ENCODE data around the gene ZNF518B. TPM values are rescaled to one million over a fixed set of nuclear protein-coding genes. Genes with fewer than 3 reads are reported as not detected.
"Not testable (repeated sequence)": the region's sequence is repeated elsewhere in the genome, so short reads cannot be mapped to it uniquely, and the experiment has no call there.

The ZNF518B gene
- total RNA-seq, 1 experiment from 2014 or later: 1.5 TPM

GRCh38 chr4:10442976-10443375 is 14.2 kb downstream of the ZNF518B start:
- intact Hi-C loops (cut with micrococcal nuclease): no loop called here
- Mint-ChIP-seq H3K27ac (ENCODE audit: low read depth, unreplicated experiment) (no peak overlapping the region), H3K4me3 (ENCODE audit: unreplicated experiment) (no peak overlapping the region), H3K4me1 (ENCODE audit: insufficient read depth, unreplicated experiment) (no peaks in the 10 kb centered on the region), H3K36me3 (ENCODE audit: insufficient read depth, unreplicated experiment) (no peaks in the 10 kb centered on the region), H3K27me3 (ENCODE audit: insufficient read depth, unreplicated experiment) (no peaks in the 10 kb centered on the region), H3K9me3 (ENCODE audit: unreplicated experiment) (peaks cover 12% of the 10 kb centered on the region)
- ChIA-PET CTCF (interaction anchor here (0.7 kb wide), 1 partner anchor 9 kb away, joined by 3 read pairs; no protein-coding TSS in a partner anchor), POLR2A (no interaction called here)
- no TSS peak for BruUV-seq (replicated peaks)
- no peak for TF ChIP-seq CTCF (IDR thresholded peaks at IDR 0.05; ENCODE audit: unreplicated experiment)
- DNase-seq (ENCODE audit: unreplicated experiment): no peak

- intact Hi-C loops (cut with micrococcal nuclease): no loop called here
- no peaks in the 10 kb centered on the region for H3K27me3 Mint-ChIP-seq (ENCODE audit: insufficient read depth, unreplicated experiment)
- BruUV-seq (replicated peaks): no TSS peak
- peaks cover 3% of the 10 kb centered on the region for H3K9me3 Mint-ChIP-seq (ENCODE audit: unreplicated experiment)
- no peaks in the 10 kb centered on the region for H3K36me3 Mint-ChIP-seq (ENCODE audit: insufficient read depth, unreplicated experiment)
- H3K4me1 Mint-ChIP-seq (ENCODE audit: insufficient read depth, unreplicated experiment): no peaks in the 10 kb centered on the region
- ChIA-PET POLR2A (no interaction called here), CTCF (interaction anchor here (0.6 kb wide), 1 partner anchor 21 kb away, joined by 3 read pairs; no protein-coding TSS in a partner anchor)
- no peak overlapping the region for H3K4me3 Mint-ChIP-seq (ENCODE audit: unreplicated experiment)
- H3K27ac Mint-ChIP-seq (ENCODE audit: low read depth, unreplicated experiment): no peak overlapping the region
- no peak for TF ChIP-seq CTCF (IDR thresholded peaks at IDR 0.05; ENCODE audit: unreplicated experiment)
- no peak for DNase-seq (ENCODE audit: unreplicated experiment)
These were observed 15.7 kb downstream of the ZNF518B start for GRCh38 chr4:10441512-10441911.

GRCh38 chr4:10438924-10439323 is 18.3 kb downstream of the ZNF518B start:
- intact Hi-C loops (cut with micrococcal nuclease): no loop called here
- POLR2A ChIA-PET: no interaction called here
- Mint-ChIP-seq H3K27me3 (ENCODE audit: insufficient read depth, unreplicated experiment) (no peaks in the 10 kb centered on the region), H3K4me1 (ENCODE audit: insufficient read depth, unreplicated experiment) (no peaks in the 10 kb centered on the region), H3K27ac (ENCODE audit: low read depth, unreplicated experiment) (no peak overlapping the region), H3K9me3 (ENCODE audit: unreplicated experiment) (no peaks in the 10 kb centered on the region), H3K36me3 (ENCODE audit: insufficient read depth, unreplicated experiment) (no peaks in the 10 kb centered on the region), H3K4me3 (ENCODE audit: unreplicated experiment) (no peak overlapping the region)
- no TSS peak for BruUV-seq (replicated peaks)
- DNase-seq (ENCODE audit: unreplicated experiment): no peak
- CTCF ChIA-PET: interaction anchor here (0.6 to 1.0 kb wide), 3 partner anchors 16 to 38 kb away, joined by 3 read pairs; no protein-coding TSS in a partner anchor
- TF ChIP-seq CTCF (IDR thresholded peaks at IDR 0.05; ENCODE audit: unreplicated experiment): no peak

GRCh38 chr4:10437735-10438134 is 19.5 kb downstream of the ZNF518B start:
- intact Hi-C loops (cut with micrococcal nuclease): no loop called here
- ChIA-PET POLR2A (no interaction called here), CTCF (no interaction called here)
- H3K9me3 Mint-ChIP-seq (ENCODE audit: unreplicated experiment): no peaks in the 10 kb centered on the region
- no peaks in the 10 kb centered on the region for H3K36me3 Mint-ChIP-seq (ENCODE audit: insufficient read depth, unreplicated experiment)
- H3K4me1 Mint-ChIP-seq (ENCODE audit: insufficient read depth, unreplicated experiment): no peaks in the 10 kb centered on the region
- no peak overlapping the region for H3K4me3 Mint-ChIP-seq (ENCODE audit: unreplicated experiment)
- TF ChIP-seq CTCF (IDR thresholded peaks at IDR 0.05; ENCODE audit: unreplicated experiment): no peak
- no peak for DNase-seq (ENCODE audit: unreplicated experiment)
- no TSS peak for BruUV-seq (replicated peaks)
- H3K27me3 Mint-ChIP-seq (ENCODE audit: insufficient read depth, unreplicated experiment): no peaks in the 10 kb centered on the region
- no peak overlapping the region for H3K27ac Mint-ChIP-seq (ENCODE audit: low read depth, unreplicated experiment)

- H3K27me3 Mint-ChIP-seq (ENCODE audit: insufficient read depth, unreplicated experiment); H3K4me1 Mint-ChIP-seq (ENCODE audit: insufficient read depth, unreplicated experiment); H3K4me3 Mint-ChIP-seq (ENCODE audit: unreplicated experiment); H3K27ac Mint-ChIP-seq (ENCODE audit: low read depth, unreplicated experiment); BruUV-seq (replicated peaks); DNase-seq (ENCODE audit: unreplicated experiment); H3K36me3 Mint-ChIP-seq (ENCODE audit: insufficient read depth, unreplicated experiment); intact Hi-C loops (cut with micrococcal nuclease): not testable (repeated sequence)
- peaks cover 16% of the 10 kb centered on the region for H3K9me3 Mint-ChIP-seq (ENCODE audit: unreplicated experiment)
- CTCF ChIA-PET: interaction anchor here (0.5 to 1.1 kb wide), 3 partner anchors 14 to 262 kb away, joined by 3 read pairs; no protein-coding TSS in a partner anchor
- POLR2A ChIA-PET: interaction anchor here (0.8 kb wide), 1 partner anchor 265 kb away, joined by 3 read pairs; no protein-coding TSS in a partner anchor
These were observed 29.5 kb downstream of the ZNF518B start for GRCh38 chr4:10427680-10428079.
